K562 (cell line): ENCODE results near the gene COX14. TPM values are rescaled to one million over a fixed set of nuclear protein-coding genes. Genes with fewer than 3 reads are reported as not detected.

ENCODE experiments used
- ARID1B ChIP-seq: fragments of 450-650 bp; IDR thresholded peaks from 2 replicates; pipeline ENCODE4 v1.6.1; 2016; ENCODE audit warnings: antibody characterized with exemption, mild to moderate bottlenecking, inconsistent platforms
- ATF1 ChIP-seq, 2 experiments: fragments of 450-650 bp in 1 of 2; IDR thresholded peaks; 2 replicates each; pipeline ENCODE4 v1.6.1; 2016; ENCODE audit warnings: missing compliant biosample characterization in 1 of 2, missing genetic modification characterization in 1 of 2
- CREM ChIP-seq: IDR thresholded peaks from 2 replicates; pipeline ENCODE4 v1.6.1; 2014; ENCODE audit warnings: antibody characterized with exemption, low read depth
- EHMT2 ChIP-seq: fragments of 450-650 bp; IDR thresholded peaks from 2 replicates; pipeline ENCODE4 v1.6.1; 2018; ENCODE audit warnings: antibody characterized with exemption
- ELK1 ChIP-seq: sonication (generic); formaldehyde crosslinking; IDR thresholded peaks from 2 replicates; pipeline ENCODE4 v1.8.1; 2022; ENCODE audit warnings: missing genetic modification reagents
- EP300 ChIP-seq: IDR thresholded peaks from 2 replicates; pipeline ENCODE4 v1.6.1; 2012; ENCODE audit warnings: low read length, improper control_type of control experiment
- FOXK1 ChIP-seq: sonication (generic); formaldehyde crosslinking; IDR thresholded peaks from 2 replicates; pipeline ENCODE4 v1.8.0; 2022; ENCODE audit warnings: missing genetic modification reagents, mild to moderate bottlenecking, borderline replicate concordance
- NONO ChIP-seq, 2 experiments: fragments of 200-400 bp in 1 of 2; fragments of 450-650 bp in 1 of 2; formaldehyde crosslinking in 1 of 2; IDR thresholded peaks; 2 replicates each; pipeline ENCODE4 v1.6.1; 2017; ENCODE audit warnings: low read depth in 2 of 2, mild to moderate bottlenecking in 2 of 2, moderate library complexity in 2 of 2, low read length in 1 of 2
- NR2C2 ChIP-seq, 2 experiments: fragments of 200-800 bp in 1 of 2; sonication (Bioruptor generic) in 1 of 2; sonication (generic) in 1 of 2; formaldehyde crosslinking in 1 of 2; IDR thresholded peaks; 2 replicates each; pipeline versions ENCODE4 v1.6.1 to v1.8.0; 2016 to 2022; ENCODE audit warnings: mild to moderate bottlenecking in 1 of 2, missing compliant biosample characterization in 1 of 2, missing genetic modification characterization in 1 of 2, missing genetic modification reagents in 1 of 2
- NRF1 ChIP-seq, 2 experiments: fragments of 450-650 bp; IDR thresholded peaks in 1 of 2; conservative IDR thresholded peaks in 1 of 2; 2 replicates each; pipeline ENCODE4 v1.6.1; 2014; ENCODE audit warnings: mild to moderate bottlenecking in 2 of 2
- POLR2A ChIP-seq: fragments of 450-650 bp; conservative IDR thresholded peaks from 2 replicates; pipeline ENCODE4 v1.6.1; 2016
- POLR2G ChIP-seq: fragments of 200-400 bp; formaldehyde crosslinking; IDR thresholded peaks from 2 replicates; pipeline ENCODE4 v1.6.1; 2017; ENCODE audit warnings: low read depth, mild to moderate bottlenecking, antibody characterized with exemption, low read length, moderate library complexity
- RFX1 ChIP-seq: fragments of 450-650 bp; IDR thresholded peaks from 2 replicates; pipeline ENCODE4 v1.6.1; 2016; ENCODE audit warnings: mild to moderate bottlenecking, moderate library complexity
- SAFB ChIP-seq: fragments of 200-400 bp; formaldehyde crosslinking; IDR thresholded peaks from 2 replicates; pipeline ENCODE4 v1.6.1; 2017; ENCODE audit warnings: low read depth, low read length, borderline replicate concordance
- SIX5 ChIP-seq, 2 experiments: IDR thresholded peaks; 2 replicates each; pipeline ENCODE4 v1.6.1; 2011; ENCODE audit warnings: low read length in 2 of 2, borderline replicate concordance in 1 of 2, low read depth in 1 of 2, mild to moderate bottlenecking in 1 of 2, moderate library complexity in 1 of 2; ENCODE audit not compliant: insufficient read depth in 1 of 2
- TAF7 ChIP-seq: fragments of 450-650 bp; IDR thresholded peaks from 2 replicates; pipeline ENCODE4 v1.6.1; 2016; ENCODE audit warnings: missing genetic modification characterization, missing compliant biosample characterization
- TGIF2 ChIP-seq: sonication (generic); formaldehyde crosslinking; IDR thresholded peaks from 2 replicates; pipeline ENCODE4 v1.8.1; 2022; ENCODE audit warnings: mild to moderate bottlenecking, missing genetic modification reagents, moderate library complexity
- THRA ChIP-seq: fragments of 450-650 bp; IDR thresholded peaks from 2 replicates; pipeline ENCODE4 v1.6.1; 2017; ENCODE audit warnings: mild to moderate bottlenecking, moderate library complexity
- ZC3H4 ChIP-seq: sonication (generic); formaldehyde crosslinking; IDR thresholded peaks from 2 replicates; pipeline ENCODE4 v1.9.0; 2021; ENCODE audit warnings: missing genetic modification reagents, borderline replicate concordance
- ZNF644 ChIP-seq: fragments of 200-800 bp; sonication (Bioruptor generic); IDR thresholded peaks from 2 replicates; pipeline ENCODE4 v1.6.1; 2016; ENCODE audit warnings: low read depth, missing genetic modification characterization, missing compliant biosample characterization
- ZSCAN29 ChIP-seq: fragments of 450-650 bp; IDR thresholded peaks from 2 replicates; pipeline ENCODE4 v1.6.1; 2017
- polyA plus RNA-seq, 8 experiments: library from polyadenylated mRNA; depleted of rRNA in 4 of 8; stranded (reverse) in 5 of 8; unstranded in 3 of 8; fragments of >200 nt; fragmentation: Nextera tagmentation in 2 of 8; fragmentation: Illumina TruSeq in 1 of 8; extraction: Ambion mirVana in 2 of 8; extraction: Trizol in 1 of 8; gene quantifications; 2 replicates each; pipeline versions ENCODE4 v1.2.1 to v1.2.3, GENCODE V29; 2011 to 2014; ENCODE audit warnings: inconsistent platforms in 1 of 8, missing spikeins in 1 of 8
- total RNA-seq, 7 experiments: library from RNA; depleted of rRNA in 6 of 7; stranded (reverse); fragments of >200 nt in 6 of 7; fragmentation: Illumina TruSeq in 2 of 7; extraction: Trizol in 2 of 7; gene quantifications; 2 replicates each; pipeline versions ENCODE4 v1.2.1 to v1.2.3, GENCODE V29; 2011 to 2021; ENCODE audit warnings: low replicate concordance in 1 of 7
- TF ChIP-seq, protein P1 (sequence below): sonication (generic); formaldehyde crosslinking; IDR thresholded peaks from 2 replicates; pipeline ENCODE4 v1.8.0; 2022; ENCODE audit warnings: mild to moderate bottlenecking, missing genetic modification reagents, borderline replicate concordance

Gene COX14
- total and polyA plus RNA-seq, 9 of the 15 experiments (the other 6 are each of a cell fraction or from before 2014, with no cell fraction given) = 44.4 to 269 (median 53.4) TPM

DNA sequence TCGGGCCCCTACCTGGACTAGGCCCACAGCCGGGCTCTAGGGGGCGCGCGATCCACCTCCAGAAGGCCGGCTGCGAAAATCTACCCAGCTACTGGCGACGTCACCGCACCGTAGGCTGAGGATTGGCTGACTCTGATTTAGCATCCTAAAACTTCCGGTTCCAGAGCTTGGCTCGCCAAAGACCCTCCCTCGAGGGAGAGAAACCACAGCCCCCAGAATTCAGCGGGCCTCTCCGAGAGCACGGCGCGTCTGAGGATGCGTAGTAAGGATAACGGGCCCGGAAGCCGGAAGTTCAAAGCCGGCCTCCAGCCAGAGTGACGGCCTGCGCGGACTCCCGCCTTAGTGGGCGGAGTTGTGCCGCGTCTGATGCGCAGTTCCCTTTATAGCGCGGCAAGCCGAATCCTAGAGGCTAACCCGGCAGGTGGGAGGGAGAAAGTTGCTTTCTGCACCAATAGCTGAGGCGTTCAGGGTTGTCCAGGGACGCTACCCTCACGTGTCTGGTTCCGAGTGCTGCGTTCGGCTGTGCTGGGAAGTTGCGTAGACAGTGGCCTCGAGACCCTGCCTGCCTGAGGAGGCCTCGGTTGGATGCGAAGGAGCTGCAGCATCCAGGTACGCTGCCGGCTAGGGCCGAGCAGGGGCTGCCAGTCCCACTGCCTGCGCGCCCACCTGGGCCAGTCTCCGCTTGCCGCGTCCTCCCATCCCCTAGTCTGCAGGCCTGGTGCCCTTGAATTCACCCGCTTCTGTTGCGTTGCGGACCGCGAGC, at the start of gene COX14 (continued):
- no peak for TF ChIP-seq ELK1
- TF ChIP-seq CREM = peak; percentile 97
- TF ChIP-seq TAF7 = peak; percentile 60; the same call in 1 of the 2 replicates
- no peak for TF ChIP-seq NONO (IDR thresholded peaks at IDR 0.05; ENCODE audit: low read depth in 2 of 2, low read length in 1 of 2)
- no peak for TF ChIP-seq EHMT2
- TF ChIP-seq NRF1 (conservative IDR thresholded peaks at IDR 0.05 in 1 of 2, IDR thresholded peaks at IDR 0.05 in 1 of 2) = peak; percentile 95 to 96
- peak; percentile 44; the same call in 1 of the 2 replicates for TF ChIP-seq ATF1 (CRISPR knock-in tag; IDR thresholded peaks at IDR 0.05)
- TF ChIP-seq ATF1 (tag; IDR thresholded peaks at IDR 0.05) = peak; percentile 98
- TF ChIP-seq RFX1 = no peak
- TF ChIP-seq, protein P1, sequence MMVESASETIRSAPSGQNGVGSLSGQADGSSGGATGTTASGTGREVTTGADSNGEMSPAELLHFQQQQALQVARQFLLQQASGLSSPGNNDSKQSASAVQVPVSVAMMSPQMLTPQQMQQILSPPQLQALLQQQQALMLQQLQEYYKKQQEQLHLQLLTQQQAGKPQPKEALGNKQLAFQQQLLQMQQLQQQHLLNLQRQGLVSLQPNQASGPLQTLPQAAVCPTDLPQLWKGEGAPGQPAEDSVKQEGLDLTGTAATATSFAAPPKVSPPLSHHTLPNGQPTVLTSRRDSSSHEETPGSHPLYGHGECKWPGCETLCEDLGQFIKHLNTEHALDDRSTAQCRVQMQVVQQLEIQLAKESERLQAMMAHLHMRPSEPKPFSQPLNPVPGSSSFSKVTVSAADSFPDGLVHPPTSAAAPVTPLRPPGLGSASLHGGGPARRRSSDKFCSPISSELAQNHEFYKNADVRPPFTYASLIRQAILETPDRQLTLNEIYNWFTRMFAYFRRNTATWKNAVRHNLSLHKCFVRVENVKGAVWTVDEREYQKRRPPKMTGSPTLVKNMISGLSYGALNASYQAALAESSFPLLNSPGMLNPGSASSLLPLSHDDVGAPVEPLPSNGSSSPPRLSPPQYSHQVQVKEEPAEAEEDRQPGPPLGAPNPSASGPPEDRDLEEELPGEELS (CRISPR knock-in tag) = 0 out of 2 replicates have a peak, but pooled peaks have one; percentile 46
- TF ChIP-seq TGIF2 = no peak
- no peak for TF ChIP-seq ARID1B
- no peak for TF ChIP-seq FOXK1
- 0 out of 2 replicates have a peak, but pooled peaks have one; percentile 67 for TF ChIP-seq ZSCAN29
- TF ChIP-seq SIX5 (IDR thresholded peaks at IDR 0.05; ENCODE audit: borderline replicate concordance in 1 of 2, insufficient read depth in 1 of 2, low read depth in 1 of 2, low read length in 2 of 2) = peak; percentile 52 to 68; a peak in 2 of 4 replicates
- TF ChIP-seq THRA = no peak
- no peak for TF ChIP-seq NR2C2 (CRISPR knock-in tag; IDR thresholded peaks at IDR 0.05)
- peak; percentile 91 for TF ChIP-seq NR2C2 (tag; IDR thresholded peaks at IDR 0.05)
- TF ChIP-seq EP300 = no peak
- no peak for TF ChIP-seq SAFB
- no peak for TF ChIP-seq ZC3H4 (CRISPR knock-in tag)
- no peak for TF ChIP-seq ZNF644 (tag)
- TF ChIP-seq POLR2G = peak; percentile 91
- peak; percentile 90 for TF ChIP-seq POLR2A
